HUES6 (cell line): ENCODE measurements around the gene PRDM16.

Experiments
- H3K27ac ChIP-seq: 2 replicates; pipeline ENCODE4 v1.7.0; 2013; ENCODE audit warnings: low read depth, mild to moderate bottlenecking, low read length, inconsistent platforms
- H3K27me3 ChIP-seq: 2 replicates; pipeline ENCODE4 v1.6.1; 2013; ENCODE audit warnings: low read length; ENCODE audit not compliant: control insufficient read depth, insufficient read depth
- H3K36me3 ChIP-seq: 2 replicates; pipeline ENCODE4 v1.6.1; 2013; ENCODE audit warnings: low read length; ENCODE audit not compliant: control insufficient read depth, insufficient read depth
- H3K4me1 ChIP-seq: 2 replicates; pipeline ENCODE4 v1.6.1; 2013; ENCODE audit warnings: low read length; ENCODE audit not compliant: control insufficient read depth, insufficient read depth
- H3K4me3 ChIP-seq: 2 replicates; pipeline ENCODE4 v1.5.1; 2013; ENCODE audit warnings: low read depth, low read length
- H3K9ac ChIP-seq: one replicate; pipeline ENCODE4 v1.6.1; 2013; ENCODE audit warnings: mild to moderate bottlenecking, low read length
- H3K9me3 ChIP-seq: 2 replicates; pipeline ENCODE4 v1.6.1; 2013; ENCODE audit warnings: low read depth, low read length; ENCODE audit not compliant: control insufficient read depth, insufficient read depth

The PRDM16 gene

GRCh38 chr1:3192361-3192760, 123.4 kb downstream of the PRDM16 start:
- Histone ChIP-seq H3K36me3 (no peaks in the 10 kb centered on the region), H3K9me3 (no peaks in the 10 kb centered on the region; the same call in 1 of the 2 replicates), H3K9ac (no peak overlapping the region), H3K4me1 (peaks cover 10% of the 10 kb centered on the region), H3K27me3 (no peaks in the 10 kb centered on the region; the same call in 1 of the 2 replicates), H3K4me3 (no peak overlapping the region), H3K27ac (no peak overlapping the region)

- H3K27me3 ChIP-seq = no peaks in the 10 kb centered on the region; the same call in 1 of the 2 replicates
- no peak overlapping the region for H3K4me3 ChIP-seq
- no peaks in the 10 kb centered on the region; the same call in 1 of the 2 replicates for H3K9me3 ChIP-seq
- no peak overlapping the region for H3K9ac ChIP-seq
- no peaks in the 10 kb centered on the region for H3K36me3 ChIP-seq
- peaks cover 10% of the 10 kb centered on the region for H3K4me1 ChIP-seq
- no peak overlapping the region for H3K27ac ChIP-seq
Measured at GRCh38 chr1:3192825-3193224, 123.8 kb downstream of the PRDM16 start.

- no peak overlapping the region for H3K9ac ChIP-seq
- H3K4me3 ChIP-seq = no peak overlapping the region
- H3K27ac ChIP-seq = no peak overlapping the region
- H3K9me3 ChIP-seq = no peaks in the 10 kb centered on the region; the same call in 1 of the 2 replicates
- H3K4me1 ChIP-seq = peaks cover 10% of the 10 kb centered on the region
- no peaks in the 10 kb centered on the region for H3K36me3 ChIP-seq
- H3K27me3 ChIP-seq = no peaks in the 10 kb centered on the region; the same call in 1 of the 2 replicates
Measured at GRCh38 chr1:3193811-3194210, 124.8 kb downstream of the PRDM16 start.

- Histone ChIP-seq H3K27me3 (no peaks in the 10 kb centered on the region; the same call in 1 of the 2 replicates), H3K9me3 (no peaks in the 10 kb centered on the region; the same call in 1 of the 2 replicates), H3K9ac (no peak overlapping the region), H3K27ac (no peak overlapping the region), H3K36me3 (no peaks in the 10 kb centered on the region), H3K4me3 (no peak overlapping the region), H3K4me1 (peaks cover 10% of the 10 kb centered on the region)
Measured at GRCh38 chr1:3194760-3195479, 125.9 kb downstream of the PRDM16 start.

- Histone ChIP-seq H3K4me3 (no peak overlapping the region), H3K27ac (no peak overlapping the region; the same call in 1 of the 2 replicates), H3K9me3 (no peaks in the 10 kb centered on the region; the same call in 1 of the 2 replicates), H3K27me3 (no peaks in the 10 kb centered on the region; the same call in 1 of the 2 replicates), H3K9ac (no peak overlapping the region), H3K36me3 (no peaks in the 10 kb centered on the region), H3K4me1 (peaks cover 5% of the 10 kb centered on the region)
Measured at GRCh38 chr1:3195480-3195815, 126.4 kb downstream of the PRDM16 start.

- Histone ChIP-seq H3K27me3 (no peaks in the 10 kb centered on the region; the same call in 1 of the 2 replicates), H3K36me3 (no peaks in the 10 kb centered on the region), H3K9me3 (no peaks in the 10 kb centered on the region; the same call in 1 of the 2 replicates), H3K4me1 (no peaks in the 10 kb centered on the region), H3K9ac (no peak overlapping the region), H3K27ac (no peak overlapping the region; the same call in 1 of the 2 replicates), H3K4me3 (no peak overlapping the region)
Measured at GRCh38 chr1:3195966-3196515, 127.0 kb downstream of the PRDM16 start.

- Histone ChIP-seq H3K27me3 (no peaks in the 10 kb centered on the region; the same call in 1 of the 2 replicates), H3K27ac (no peak overlapping the region), H3K4me3 (no peak overlapping the region), H3K4me1 (no peaks in the 10 kb centered on the region), H3K9me3 (no peaks in the 10 kb centered on the region; the same call in 1 of the 2 replicates), H3K36me3 (no peaks in the 10 kb centered on the region), H3K9ac (no peak overlapping the region)
Measured at GRCh38 chr1:3196577-3197245, 127.7 kb downstream of the PRDM16 start.

- no peak overlapping the region for H3K4me3 ChIP-seq
- no peaks in the 10 kb centered on the region for H3K9me3 ChIP-seq
- no peak overlapping the region for H3K27ac ChIP-seq
- no peaks in the 10 kb centered on the region; the same call in 1 of the 2 replicates for H3K27me3 ChIP-seq
- no peak overlapping the region for H3K9ac ChIP-seq
- no peaks in the 10 kb centered on the region for H3K4me1 ChIP-seq
- H3K36me3 ChIP-seq = no peaks in the 10 kb centered on the region
Measured at GRCh38 chr1:3197781-3198316, 128.8 kb downstream of the PRDM16 start.

GRCh38 chr1:3198371-3199271, 129.6 kb downstream of the PRDM16 start:
- Histone ChIP-seq H3K27ac (no peak overlapping the region), H3K9me3 (no peaks in the 10 kb centered on the region), H3K27me3 (no peaks in the 10 kb centered on the region; the same call in 1 of the 2 replicates), H3K9ac (no peak overlapping the region), H3K4me1 (no peaks in the 10 kb centered on the region), H3K36me3 (no peaks in the 10 kb centered on the region), H3K4me3 (no peak overlapping the region)

GRCh38 chr1:3204725-3205124, 135.7 kb downstream of the PRDM16 start:
- Histone ChIP-seq H3K36me3 (no peaks in the 10 kb centered on the region), H3K9ac (no peak overlapping the region), H3K27ac (peak overlapping the region; percentile 57; the same call in 1 of the 2 replicates), H3K4me1 (peaks cover 7% of the 10 kb centered on the region; the same call in 1 of the 2 replicates), H3K9me3 (no peaks in the 10 kb centered on the region), H3K27me3 (no peaks in the 10 kb centered on the region), H3K4me3 (no peak overlapping the region)
